K562 (cell line): ENCODE results near the gene ZNF407. TPM values are rescaled to one million over a fixed set of nuclear protein-coding genes. Genes with fewer than 3 reads are reported as not detected.

Experiments
- ATAC-seq: fragments of 200-7000 bp; cut with Tn5 transposase; 3 replicates; pipeline ENCODE4 v1.9.1; 2020; ENCODE audit warnings: moderate library complexity
- BruUV-seq: library from RNA; stranded (reverse); fragments of 400-500 nt; replicated peaks from 2 replicates; lab custom pipeline; 2021; lab: Mats Ljungman, UMichigan
- CTCF ChIA-PET: fragments of 300-600 bp; formaldehyde crosslinking; extraction: SDS; loops from one replicate; lab custom pipeline; 2021; ENCODE audit warnings: low intra/inter-chr PET ratio; lab: Yijun Ruan, JAX
- POLR2A ChIA-PET: fragments of 300-600, 350-650 bp; sonication (Branson Sonifier 250); formaldehyde crosslinking; extraction: SDS; loops from one replicate; lab custom pipeline; 2021; ENCODE audit warnings: antibody characterized with exemption, inconsistent platforms; lab: Yijun Ruan, JAX
- DNase-seq, 4 experiments: peaks; one replicate each; pipeline versions ENCODE4 v3.0.0 to v3.0.0-alpha.2; 2011 to 2018; ENCODE audit warnings: low spot score in 3 of 4, mixed read lengths in 3 of 4; ENCODE audit errors: extremely low read depth in 1 of 4
- FAIRE-seq: peaks from 2 replicates; lab custom pipeline; 2011; peaks lifted over from hg19 to GRCh38; lab: Jason Lieb, UNC
- H2AFZ ChIP-seq: 2 replicates; pipeline ENCODE4 v1.6.0; 2011; ENCODE audit warnings: low read depth, low read length, control low read depth, inconsistent platforms
- H3K27ac ChIP-seq: fragments of 200-600 bp; 3 replicates; pipeline ENCODE4 v1.8.0; 2011; ENCODE audit warnings: low read depth, mild to moderate bottlenecking, control low read depth, inconsistent platforms, low read length, moderate library complexity, mixed read lengths; ENCODE audit errors: extremely low read depth
- H3K27me3 ChIP-seq, 2 experiments: fragments of 300-600 bp in 1 of 2; 2 replicates in 1 of 2; 3 replicates in 1 of 2; pipeline versions ENCODE4 v1.6.0 to v1.8.0; 2011; ENCODE audit warnings: inconsistent platforms in 2 of 2, low read length in 2 of 2, mild to moderate bottlenecking in 1 of 2, mixed read lengths in 1 of 2, moderate library complexity in 1 of 2; ENCODE audit not compliant: control insufficient read depth in 2 of 2, insufficient read depth in 2 of 2
- H3K36me3 ChIP-seq: fragments of 300-600 bp; 3 replicates; pipeline ENCODE4 v1.8.0; 2011; ENCODE audit warnings: mild to moderate bottlenecking, low read length, inconsistent platforms; ENCODE audit not compliant: control insufficient read depth, insufficient read depth
- H3K4me1 ChIP-seq, 2 experiments: fragments of 200-600 bp in 1 of 2; replicated peaks in 1 of 2; 2 replicates in 1 of 2; 3 replicates in 1 of 2; pipeline versions ENCODE4 v1.5.1 to v1.8.0; 2011; ENCODE audit warnings: inconsistent platforms in 2 of 2, low read length in 2 of 2, mild to moderate bottlenecking in 1 of 2, mixed read lengths in 1 of 2, moderate library complexity in 1 of 2; ENCODE audit not compliant: control insufficient read depth in 2 of 2, insufficient read depth in 2 of 2
- H3K4me2 ChIP-seq: 2 replicates; pipeline ENCODE4 v1.6.1; 2011; ENCODE audit warnings: low read length, control low read depth, inconsistent platforms, mixed read lengths; ENCODE audit not compliant: insufficient read depth
- H3K4me3 ChIP-seq: fragments of 200-600 bp; sonication (generic), shearing (Covaris generic); 2 replicates; pipeline ENCODE4 v1.5.1; 2016; ENCODE audit warnings: control low read depth, inconsistent platforms
- H3K79me2 ChIP-seq: fragments of 200-600 bp; 3 replicates; pipeline ENCODE4 v1.8.0; 2011; ENCODE audit warnings: low read length, inconsistent platforms; ENCODE audit not compliant: control insufficient read depth, insufficient read depth
- H3K9ac ChIP-seq, 2 experiments: 2 replicates each; pipeline versions ENCODE4 v1.6.0 to v1.6.1; 2011; ENCODE audit warnings: low read depth in 2 of 2, low read length in 2 of 2, control low read depth in 1 of 2, inconsistent platforms in 1 of 2, mild to moderate bottlenecking in 1 of 2, mixed read lengths in 1 of 2; ENCODE audit not compliant: insufficient read depth in 1 of 2
- H3K9me1 ChIP-seq: one replicate; pipeline ENCODE4 v1.6.0; 2011; ENCODE audit warnings: inconsistent platforms, mild to moderate bottlenecking, low read length, moderate library complexity; ENCODE audit not compliant: control insufficient read depth, insufficient read depth
- H3K9me3 ChIP-seq: replicated peaks from 2 replicates; pipeline ENCODE4 v1.5.1; 2011; ENCODE audit warnings: low read depth, low read length, inconsistent platforms; ENCODE audit not compliant: control insufficient read depth, insufficient read depth
- H4K20me1 ChIP-seq: replicated peaks from 2 replicates; pipeline ENCODE4 v1.6.1; 2011; ENCODE audit warnings: low read length, inconsistent platforms, mixed read lengths; ENCODE audit not compliant: control insufficient read depth, insufficient read depth
- PHF21A ChIP-seq: fragments of 450-650 bp; IDR thresholded peaks from 2 replicates; pipeline ENCODE4 v1.6.1; 2017; ENCODE audit warnings: low read depth, borderline replicate concordance
- ZNF639 ChIP-seq, 2 experiments: fragments of 200-800 bp in 1 of 2; sonication (Bioruptor generic) in 1 of 2; sonication (generic) in 1 of 2; formaldehyde crosslinking in 1 of 2; IDR thresholded peaks in 1 of 2; conservative IDR thresholded peaks in 1 of 2; 2 replicates each; pipeline versions ENCODE4 v1.5.0 to v1.6.1; 2016 to 2020; ENCODE audit warnings: missing compliant biosample characterization in 1 of 2, missing genetic modification characterization in 1 of 2, missing genetic modification reagents in 1 of 2
- WGBS: fragments of 100-300 bp; shearing (Covaris generic); methylation state at CpG from one replicate; pipeline ENCODE4 v1.1.6; 2016; ENCODE audit warnings: low coverage, mixed read lengths; ENCODE audit not compliant: insufficient coverage; ENCODE audit errors: missing lambda C conversion rate; 5-methylcytosine and 5-hydroxymethylcytosine counted together
- in situ Hi-C: fragments of 300-500 bp; cut with MboI; formaldehyde crosslinking; loops from 4 replicates; pipeline ENCODE4 v1.15.0; 2018; ENCODE audit warnings: inconsistent platforms, mixed read lengths
- intact Hi-C: fragments of 100-400 bp; cut with micrococcal nuclease; formaldehyde crosslinking; loops from 2 replicates; pipeline ENCODE4 v1.14.2; 2022
- polyA plus RNA-seq, 8 experiments: library from polyadenylated mRNA; depleted of rRNA in 4 of 8; stranded (reverse) in 5 of 8; unstranded in 3 of 8; fragments of >200 nt; fragmentation: Nextera tagmentation in 2 of 8; fragmentation: Illumina TruSeq in 1 of 8; extraction: Ambion mirVana in 2 of 8; extraction: Trizol in 1 of 8; gene quantifications; 2 replicates each; pipeline versions ENCODE4 v1.2.1 to v1.2.3, GENCODE V29; 2011 to 2014; ENCODE audit warnings: inconsistent platforms in 1 of 8, missing spikeins in 1 of 8
- total RNA-seq, 7 experiments: library from RNA; depleted of rRNA in 6 of 7; stranded (reverse); fragments of >200 nt in 6 of 7; fragmentation: Illumina TruSeq in 2 of 7; extraction: Trizol in 2 of 7; gene quantifications; 2 replicates each; pipeline versions ENCODE4 v1.2.1 to v1.2.3, GENCODE V29; 2011 to 2021; ENCODE audit warnings: low replicate concordance in 1 of 7
- TF ChIP-seq, protein P1 (sequence below), 2 experiments: fragments of 250-450 bp in 1 of 2; fragments of 450-650 bp in 1 of 2; sonication (Bioruptor Pico) in 1 of 2; IDR thresholded peaks; 2 replicates each; pipeline versions ENCODE4 v1.6.1 to v1.8.0; 2016 to 2021; ENCODE audit warnings: mild to moderate bottlenecking in 2 of 2, moderate library complexity in 2 of 2, missing compliant biosample characterization in 1 of 2, missing genetic modification characterization in 1 of 2

Gene ZNF407
- total and polyA plus RNA-seq, 9 of the 15 experiments (the other 6 are each of a cell fraction or from before 2014, with no cell fraction given) = 0.21 to 5.4 (median 2.3) TPM

DNA sequence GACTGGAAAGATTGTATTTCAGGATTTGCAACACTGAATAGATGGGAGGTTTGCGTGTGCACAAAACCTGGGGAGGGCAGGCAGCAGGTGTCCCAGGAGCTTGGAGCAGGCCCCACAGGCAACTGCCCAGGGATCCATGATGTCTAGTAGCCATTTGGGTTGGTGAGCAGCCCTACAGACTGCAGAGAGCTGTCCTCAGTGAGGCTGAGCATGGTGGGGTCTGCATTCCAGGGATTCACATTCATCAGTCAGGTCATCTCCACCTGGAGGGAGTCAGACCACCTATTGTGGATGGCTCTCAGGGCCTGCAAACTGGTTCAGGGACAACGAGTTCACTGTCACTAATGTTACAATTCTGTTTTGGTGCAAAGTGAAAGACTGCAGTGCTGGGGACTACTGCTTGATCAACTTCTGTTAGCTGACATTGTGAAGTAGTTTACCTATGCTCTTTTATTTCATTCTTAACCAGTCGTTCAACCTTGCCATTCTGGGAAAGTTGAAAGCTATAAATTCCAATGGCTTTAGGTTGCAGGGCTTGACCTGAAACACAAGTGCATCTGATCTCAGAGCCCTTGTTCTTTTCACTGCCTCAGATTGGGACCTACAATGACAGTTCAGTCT, 222.6 kb downstream of the ZNF407 start:
- in situ Hi-C loops (no loop called here), intact Hi-C loops (no loop called here)
- Histone ChIP-seq H2AFZ (no peak overlapping the region), H3K27ac (no peak overlapping the region), H3K79me2 (no peaks in the 10 kb centered on the region), H3K4me1 (no peaks in the 10 kb centered on the region), H3K9me1 (no peaks in the 10 kb centered on the region), H3K9me3 (no peaks in the 10 kb centered on the region), H3K9ac (no peak overlapping the region), H3K4me3 (no peak overlapping the region), H3K36me3 (no peaks in the 10 kb centered on the region), H3K27me3 (no peaks in the 10 kb centered on the region), H3K4me2 (no peak overlapping the region), H4K20me1 (no peaks in the 10 kb centered on the region)
- 31% methylated on average over 2 of the region's 3 CpGs for WGBS
- ChIA-PET POLR2A (no interaction called here), CTCF (interaction anchor here (0.6 kb wide), 1 partner anchor 53 kb away, joined by 3 read pairs; no protein-coding TSS in a partner anchor)
- no TSS peak for BruUV-seq
- DNase-seq (no peak), FAIRE-seq (no peak), ATAC-seq (no peak)
- no peak for TF ChIP-seq PHF21A
- TF ChIP-seq, protein P1, sequence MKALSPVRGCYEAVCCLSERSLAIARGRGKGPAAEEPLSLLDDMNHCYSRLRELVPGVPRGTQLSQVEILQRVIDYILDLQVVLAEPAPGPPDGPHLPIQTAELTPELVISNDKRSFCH (CRISPR knock-in tag; IDR thresholded peaks at IDR 0.05) = no peak
- TF ChIP-seq, protein P1 (tag; IDR thresholded peaks at IDR 0.05) = no peak
- no peak for TF ChIP-seq ZNF639 (CRISPR knock-in tag; conservative IDR thresholded peaks at IDR 0.05 in 1 of 2, IDR thresholded peaks at IDR 0.05 in 1 of 2)
